IPS DF 4.7 (cell line): ENCODE data around the gene CCDC78.

Experiments used
- DNase-seq: peaks from one replicate; pipeline ENCODE4 v3.0.0-alpha.2; 2013; ENCODE audit warnings: low spot score; ENCODE audit errors: extremely low read depth

CCDC78 gene

DNA sequence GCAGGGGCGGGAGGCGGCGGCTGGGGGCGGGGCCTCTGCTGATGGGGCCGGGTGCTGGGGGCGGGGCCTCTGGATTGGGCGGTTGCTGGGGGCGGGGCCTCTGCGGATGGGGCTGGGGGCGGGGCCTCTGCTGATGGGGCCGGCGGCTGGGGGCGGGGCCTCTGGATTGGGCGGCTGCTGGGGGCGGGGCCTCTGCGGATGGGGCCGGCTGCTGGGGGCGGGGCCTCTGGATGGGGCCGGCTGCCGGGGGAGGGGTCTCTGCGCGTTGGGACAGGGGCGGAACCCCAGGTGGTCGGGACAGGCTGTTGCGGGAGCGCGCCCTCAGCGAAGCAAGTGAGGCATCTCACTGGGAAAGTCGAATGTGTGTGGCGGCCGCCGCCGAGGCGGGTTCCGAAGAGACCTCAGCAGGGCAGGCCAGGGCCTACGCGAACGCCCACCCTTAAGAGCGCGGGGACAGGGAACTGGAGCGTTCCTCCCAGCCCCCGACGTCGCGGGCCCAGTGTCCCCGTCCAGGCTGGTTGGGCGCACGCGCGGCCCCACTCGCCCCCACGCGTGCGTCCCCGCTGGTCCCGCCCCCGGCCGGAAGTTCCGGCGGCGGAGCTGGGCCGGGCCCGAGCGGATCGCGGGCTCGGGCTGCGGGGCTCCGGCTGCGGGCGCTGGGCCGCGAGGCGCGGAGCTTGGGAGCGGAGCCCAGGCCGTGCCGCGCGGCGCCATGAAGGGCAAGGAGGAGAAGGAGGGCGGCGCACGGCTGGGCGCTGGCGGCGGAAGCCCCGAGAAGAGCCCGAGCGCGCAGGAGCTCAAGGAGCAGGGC, 46.2 kb downstream of the CCDC78 start, which contains the start of gene STUB1:
STUB1 (plus strand) TSS at position 597 of the 811 bp plus-strand sequence; CDS start at position 713, 116 bp downstream.
- no peak for DNase-seq

DNA sequence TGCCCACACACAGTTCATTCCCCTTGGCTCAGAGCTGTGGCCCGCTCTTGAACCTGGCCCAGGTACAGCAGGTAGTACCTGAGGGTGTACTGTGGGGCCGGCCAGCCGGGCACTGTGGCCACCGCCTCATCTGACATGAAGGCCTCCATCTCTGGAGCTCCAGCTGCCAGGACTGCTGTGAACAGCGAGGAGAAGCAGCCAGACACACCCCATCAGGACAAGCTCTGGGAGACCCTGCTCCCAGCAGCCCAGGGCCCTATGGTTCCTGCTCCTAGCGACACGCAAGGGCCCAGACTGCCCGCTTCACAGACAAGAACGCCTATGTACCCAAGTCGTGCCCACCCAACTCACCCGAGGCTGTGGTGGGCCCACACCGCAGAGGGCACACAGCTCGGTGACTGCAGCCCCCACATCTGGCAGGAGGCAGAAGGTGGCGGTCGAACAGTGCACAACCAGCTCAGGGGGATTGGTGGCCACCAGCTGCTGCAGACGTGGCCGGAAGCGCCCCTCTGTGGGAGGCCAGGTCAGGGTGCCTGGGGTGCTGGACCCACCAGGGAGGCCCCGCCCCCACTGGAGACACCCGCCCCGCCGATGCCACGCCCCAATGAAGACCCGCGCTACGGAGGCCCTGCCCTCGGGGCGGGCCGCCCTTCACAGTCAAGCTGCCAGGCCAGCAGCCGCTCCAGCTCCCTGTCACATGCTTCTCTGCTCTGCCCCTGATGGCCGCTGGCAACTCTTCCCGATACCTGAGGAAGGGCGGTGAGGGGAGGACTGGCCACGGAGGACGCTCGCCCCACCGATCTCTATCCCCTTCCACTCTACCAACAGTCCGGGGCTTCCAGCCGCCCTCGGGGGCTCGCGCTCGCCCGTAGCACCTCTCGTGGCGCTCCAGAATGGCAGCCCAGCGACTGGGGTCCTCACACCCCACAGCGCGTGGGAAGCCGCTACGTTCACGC, 47.1 kb downstream of the CCDC78 start:
- DNase-seq = no peak

DNA sequence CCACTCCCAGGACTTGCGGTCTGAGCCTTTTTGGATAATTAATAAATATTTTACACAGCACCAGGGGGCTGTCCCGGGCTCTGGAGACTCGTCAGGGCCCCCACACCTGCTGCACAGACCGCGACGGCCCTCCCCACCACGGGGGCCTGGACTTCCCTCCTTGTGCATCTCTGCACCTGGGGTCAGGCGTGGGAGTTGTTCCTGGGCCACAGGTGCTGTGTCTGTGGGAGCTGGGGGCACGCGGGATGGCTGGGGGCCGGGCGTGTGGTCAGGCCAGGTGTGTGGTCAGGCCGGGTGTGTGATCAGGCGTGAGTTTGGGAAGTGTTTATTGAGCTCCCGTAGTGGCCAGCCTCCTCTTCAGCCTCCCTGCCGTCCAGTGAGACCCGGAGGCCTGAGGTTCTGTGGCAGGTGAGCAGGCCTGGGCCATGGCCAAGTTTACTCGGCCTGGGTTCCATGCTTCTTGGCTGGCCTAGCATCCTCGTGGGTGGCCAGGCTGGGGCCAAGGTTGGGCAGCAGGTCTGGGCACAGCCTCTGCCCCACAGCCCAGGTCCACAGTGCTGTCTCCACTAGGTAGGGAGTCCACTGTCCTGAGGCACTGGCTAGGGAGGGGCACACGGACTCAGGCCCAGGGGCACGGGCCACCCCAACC, 47.9 kb downstream of the CCDC78 start:
- no peak for DNase-seq

DNA sequence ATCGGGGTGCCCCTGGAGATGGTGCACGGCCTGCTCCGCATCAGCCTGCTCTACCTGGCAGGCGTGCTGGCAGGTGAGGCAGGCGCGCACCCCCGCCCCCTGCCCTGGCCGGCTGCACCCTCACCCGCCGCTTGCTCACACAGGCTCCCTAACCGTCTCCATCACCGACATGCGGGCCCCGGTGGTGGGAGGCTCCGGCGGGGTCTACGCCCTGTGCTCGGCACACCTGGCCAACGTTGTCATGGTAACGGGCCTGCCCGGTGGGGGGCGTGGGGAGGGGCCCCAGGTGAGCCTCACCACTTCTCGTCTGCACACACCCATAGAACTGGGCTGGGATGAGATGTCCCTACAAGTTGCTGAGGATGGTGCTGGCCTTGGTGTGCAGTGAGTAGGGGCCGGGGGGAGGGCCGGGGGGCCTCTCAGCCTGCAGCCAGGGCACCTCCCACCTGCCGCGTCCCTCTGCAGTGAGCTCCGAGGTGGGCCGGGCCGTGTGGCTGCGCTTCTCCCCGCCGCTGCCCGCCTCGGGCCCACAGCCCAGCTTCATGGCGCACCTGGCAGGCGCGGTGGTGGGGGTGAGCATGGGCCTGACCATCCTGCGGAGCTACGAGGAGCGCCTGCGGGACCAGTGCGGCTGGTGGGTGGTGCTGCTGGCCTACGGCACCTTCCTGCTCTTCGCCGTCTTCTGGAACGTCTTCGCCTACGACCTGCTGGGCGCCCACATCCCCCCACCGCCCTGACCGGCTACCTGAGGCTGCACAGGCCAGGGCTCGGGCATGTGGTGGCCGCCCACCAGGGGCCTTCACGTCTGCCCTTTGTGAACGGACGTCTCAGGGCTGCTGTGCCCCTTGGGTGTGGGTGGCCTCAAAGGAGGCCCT, 48.7 kb downstream of the CCDC78 start:
- DNase-seq = no peak

DNA sequence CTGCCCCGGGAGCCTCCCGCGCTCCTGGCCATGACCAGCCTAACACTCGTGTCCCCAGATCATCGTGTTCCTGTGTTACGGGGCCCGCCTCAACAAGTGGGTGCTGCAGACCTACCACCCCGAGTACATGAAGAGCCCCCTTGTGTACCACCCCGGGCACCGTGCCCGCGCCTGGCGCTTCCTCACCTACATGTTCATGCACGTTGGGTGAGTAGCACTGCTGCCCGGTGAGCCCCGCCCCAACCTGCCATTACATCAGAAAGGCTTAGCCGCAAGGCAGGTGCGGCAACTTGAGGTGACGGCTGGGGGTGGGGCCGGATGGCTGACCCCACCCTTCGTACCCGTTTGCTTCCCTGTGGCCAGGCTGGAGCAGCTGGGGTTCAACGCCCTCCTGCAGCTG, 49.3 kb downstream of the CCDC78 start:
- no peak for DNase-seq

DNA sequence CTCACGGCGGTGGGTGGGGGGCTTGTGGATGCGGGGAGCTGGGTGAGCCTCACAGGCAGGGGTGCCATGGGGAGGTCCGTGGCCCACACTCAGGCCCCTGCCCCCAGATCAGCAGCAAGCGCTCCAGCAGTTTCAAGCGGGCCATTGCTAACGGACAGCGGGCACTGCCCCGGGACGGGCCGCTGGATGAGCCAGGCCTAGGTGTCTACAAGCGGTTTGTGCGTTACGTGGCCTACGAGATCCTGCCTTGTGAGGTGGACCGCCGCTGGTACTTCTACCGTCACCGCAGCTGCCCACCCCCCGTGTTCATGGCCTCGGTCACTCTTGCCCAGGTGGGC, 49.7 kb downstream of the CCDC78 start:
- DNase-seq = no peak

DNA sequence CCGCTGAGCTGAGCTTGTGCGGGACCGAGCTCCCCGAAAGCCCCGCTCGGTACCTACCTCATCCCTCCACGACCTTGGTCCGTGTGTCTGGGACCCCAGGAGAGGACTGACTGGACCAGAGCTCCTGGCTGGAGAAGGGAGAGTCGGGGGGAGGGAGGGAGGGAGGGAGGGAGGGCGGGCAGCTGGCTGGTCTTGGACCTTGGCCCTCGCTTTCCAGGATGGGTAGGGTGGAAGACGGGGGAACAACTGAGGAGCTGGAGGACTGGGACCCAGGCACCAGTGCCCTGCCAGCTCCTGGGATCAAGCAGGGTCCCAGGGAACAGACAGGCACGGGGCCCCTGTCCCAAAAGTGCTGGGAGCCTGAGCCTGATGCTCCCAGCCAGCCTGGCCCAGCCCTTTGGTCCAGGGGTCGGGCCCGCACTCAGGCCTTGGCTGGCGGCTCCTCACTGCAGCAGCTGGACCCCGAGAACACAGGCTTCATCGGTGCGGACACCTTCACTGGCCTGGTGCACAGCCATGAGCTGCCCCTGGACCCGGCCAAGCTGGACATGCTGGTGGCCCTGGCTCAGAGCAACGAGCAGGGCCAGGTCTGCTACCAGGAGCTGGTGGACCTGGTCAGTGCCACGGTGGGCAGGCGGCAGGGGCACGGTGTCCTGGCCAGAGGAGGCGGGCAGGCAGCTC, 50.2 kb downstream of the CCDC78 start:
- no peak for DNase-seq

DNA sequence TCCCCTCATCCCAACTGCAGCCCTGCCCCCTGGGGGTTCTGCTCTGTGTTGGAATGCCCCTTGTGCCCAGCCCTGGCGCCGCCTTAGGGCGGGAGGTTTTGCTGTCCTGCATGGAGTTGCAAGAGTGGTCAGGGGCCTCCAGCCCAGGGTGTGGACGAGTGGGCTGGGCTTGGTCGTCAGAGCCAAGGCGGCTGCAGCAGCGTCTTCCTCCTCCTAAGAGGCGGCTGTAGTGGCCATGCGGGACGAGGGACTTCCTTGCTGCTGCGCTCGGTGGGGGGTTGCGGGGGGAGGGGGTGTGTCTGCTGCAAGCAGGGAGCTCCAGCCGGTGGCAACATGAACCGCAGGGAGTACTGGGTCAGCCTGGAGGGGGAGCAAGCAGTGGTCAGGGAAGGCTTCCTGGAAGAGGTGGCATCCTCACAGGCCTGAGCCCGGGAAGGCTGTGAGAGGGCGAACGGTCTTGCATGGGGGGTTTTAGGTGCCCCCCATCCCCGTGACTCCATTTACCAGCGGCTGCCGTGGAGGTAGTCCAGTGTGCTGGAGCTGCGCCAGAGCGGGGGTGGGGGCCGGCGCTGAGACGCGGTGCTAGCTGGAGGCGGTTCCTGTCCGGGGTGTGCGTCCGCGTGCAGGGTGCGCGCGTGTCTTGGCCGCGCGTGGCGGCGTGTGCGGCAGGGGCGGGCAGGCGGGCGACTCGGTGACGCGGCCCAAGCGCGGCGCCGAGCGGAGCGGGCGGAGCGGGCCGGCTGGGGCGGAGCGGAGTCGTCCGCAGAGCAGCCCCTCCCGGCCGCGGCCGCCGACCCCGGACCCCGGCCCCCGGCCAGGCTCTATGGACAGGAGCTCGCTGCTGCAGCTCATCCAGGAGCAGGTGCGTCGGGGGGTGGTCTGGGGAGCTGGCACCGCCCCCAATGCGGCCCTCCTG, 51.0 kb downstream of the CCDC78 start, which contains the start of gene RHBDL1:
RHBDL1 (plus strand) TSS at position 704 of the 916 bp plus-strand sequence; CDS start at position 824, 120 bp downstream.
- DNase-seq = no peak

DNA sequence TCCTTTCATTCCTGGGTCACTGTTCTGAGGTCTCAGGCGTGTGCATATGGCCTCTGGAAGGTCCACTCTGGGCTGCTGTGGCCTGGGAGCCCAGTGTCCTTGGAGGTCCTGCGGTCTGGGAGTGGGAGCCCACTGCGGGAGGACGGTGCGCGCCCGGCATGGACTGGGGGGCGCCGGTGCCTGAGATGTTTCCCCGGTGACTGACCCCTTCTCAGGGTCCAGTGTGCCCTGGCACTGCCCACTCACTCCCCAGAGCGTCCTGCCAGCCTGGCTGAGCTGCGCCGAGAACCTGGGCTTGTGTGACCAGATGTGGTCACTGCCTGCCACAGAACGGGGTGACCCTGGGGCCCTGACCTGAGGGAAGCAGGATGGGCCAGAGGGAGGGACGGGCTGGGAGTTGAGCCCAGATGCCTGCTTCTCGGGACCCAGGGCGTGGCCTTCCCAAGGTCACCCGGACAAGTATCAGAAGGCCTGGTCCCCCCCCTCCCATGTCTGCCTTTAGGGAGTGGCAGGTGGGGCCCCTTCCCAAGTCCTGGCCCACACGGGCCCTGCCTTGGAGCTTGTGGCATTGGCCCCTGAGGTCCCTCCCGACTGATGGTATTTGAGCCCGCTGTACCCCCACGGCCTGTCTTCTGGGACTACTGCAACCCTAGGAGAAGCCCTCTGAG, 51.9 kb downstream of the CCDC78 start:
- DNase-seq = no peak

DNA sequence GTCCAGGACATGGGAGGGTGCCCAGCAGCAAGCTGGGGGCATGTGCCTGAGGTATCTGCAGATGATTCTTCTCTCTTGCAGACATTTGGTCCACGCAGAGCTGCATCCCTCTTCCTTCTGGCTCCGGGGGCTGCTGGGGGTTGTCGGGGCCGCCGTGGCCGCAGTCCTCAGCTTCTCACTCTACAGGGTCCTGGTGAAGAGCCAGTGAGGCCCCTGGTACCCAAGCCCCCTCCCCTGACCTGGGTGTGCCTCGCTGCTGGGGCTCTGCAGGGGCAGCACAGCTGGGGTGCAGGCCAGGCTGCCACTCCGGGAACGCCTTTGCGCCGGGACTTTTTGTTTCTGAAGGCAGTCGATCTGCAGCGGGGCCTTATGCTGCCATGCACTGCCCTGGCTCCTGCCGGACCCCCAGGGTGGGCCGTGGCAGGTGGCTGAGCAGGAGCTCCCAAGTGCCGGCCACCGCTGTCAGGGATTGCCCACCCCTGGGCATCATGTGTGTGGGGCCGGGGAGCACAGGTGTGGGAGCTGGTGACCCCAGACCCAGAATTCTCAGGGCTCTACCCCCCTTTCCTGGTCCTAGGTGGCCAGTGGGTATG, 52.7 kb downstream of the CCDC78 start:
- DNase-seq = no peak

DNA sequence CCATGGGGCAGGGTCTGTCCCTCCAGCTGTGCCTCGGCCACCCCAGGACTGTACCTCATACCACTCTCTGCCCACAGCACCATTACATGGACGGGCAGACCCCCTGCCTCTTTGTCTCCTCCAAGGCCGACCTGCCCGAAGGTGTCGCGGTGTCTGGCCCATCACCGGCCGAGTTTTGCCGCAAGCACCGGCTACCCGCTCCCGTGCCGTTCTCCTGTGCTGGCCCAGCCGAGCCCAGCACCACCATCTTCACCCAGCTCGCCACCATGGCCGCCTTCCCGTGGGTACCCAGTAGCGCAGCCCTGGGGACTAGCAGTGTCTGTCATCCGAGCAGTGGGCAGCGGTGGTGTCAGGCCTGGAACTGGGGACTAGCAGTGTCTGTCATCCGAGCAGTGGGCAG, 53.4 kb downstream of the CCDC78 start:
- DNase-seq = no peak
